RKO (cell line): ENCODE data around the gene ANKRD40CL.

Experiments used
- DNase-seq: peaks from one replicate; pipeline ENCODE4 v3.0.0-alpha.2; 2016; ENCODE audit warnings: low spot score

ANKRD40CL gene

GRCh38 chr17:50787106-50787505, 19.8 kb upstream of the ANKRD40CL start:
- no peak for DNase-seq

- DNase-seq: no peak
Measured at GRCh38 chr17:50785946-50786570, 18.7 kb upstream of the ANKRD40CL start.

GRCh38 chr17:50785126-50785525, 17.8 kb upstream of the ANKRD40CL start:
- no peak for DNase-seq

- no peak for DNase-seq
Measured at GRCh38 chr17:50783905-50784304, 16.6 kb upstream of the ANKRD40CL start.

GRCh38 chr17:50783193-50783660, 15.9 kb upstream of the ANKRD40CL start:
- DNase-seq: peak; percentile 86

- DNase-seq: no peak
Measured at GRCh38 chr17:50781167-50781566, 13.8 kb upstream of the ANKRD40CL start.

GRCh38 chr17:50779747-50780353, 12.5 kb upstream of the ANKRD40CL start:
- DNase-seq: no peak

GRCh38 chr17:50778988-50779387, 11.7 kb upstream of the ANKRD40CL start:
- no peak for DNase-seq

- no peak for DNase-seq
Measured at GRCh38 chr17:50778471-50778870, 11.2 kb upstream of the ANKRD40CL start.

- no peak for DNase-seq
Measured at GRCh38 chr17:50775926-50776325, 8.6 kb upstream of the ANKRD40CL start.

GRCh38 chr17:50774225-50774803, 7.0 kb upstream of the ANKRD40CL start:
- no peak for DNase-seq

- no peak for DNase-seq
Measured at GRCh38 chr17:50771991-50772785, 4.9 kb upstream of the ANKRD40CL start.

GRCh38 chr17:50770346-50770745, 3.0 kb upstream of the ANKRD40CL start:
- no peak for DNase-seq

- DNase-seq: no peak
Measured at GRCh38 chr17:50769884-50770283, 2.6 kb upstream of the ANKRD40CL start.

- DNase-seq: no peak
Measured at GRCh38 chr17:50768346-50768761, 1.0 kb upstream of the ANKRD40CL start.

- no peak for DNase-seq
Measured at GRCh38 chr17:50767030-50767429, 288 bp downstream of the ANKRD40CL start.

- no peak for DNase-seq
Measured at GRCh38 chr17:50766222-50767023, 895 bp downstream of the ANKRD40CL start.

- DNase-seq: no peak
Measured at GRCh38 chr17:50765454-50766221, 1.7 kb downstream of the ANKRD40CL start.

- no peak for DNase-seq
Measured at GRCh38 chr17:50764734-50765149, 2.6 kb downstream of the ANKRD40CL start.

- DNase-seq: no peak
Measured at GRCh38 chr17:50763716-50764475, 3.4 kb downstream of the ANKRD40CL start.
